ENCODE data around the gene SNX18. TPM values are rescaled to one million over a fixed set of nuclear protein-coding genes. Genes with fewer than 3 reads are reported as not detected.

SNX18 gene
- total RNA-seq, 1 experiment from 2014 or later = 16.0 TPM

GRCh38 chr5:54538156-54538555, 20.6 kb downstream of the SNX18 start:
- H3K9ac ChIP-seq (ENCODE audit: low read length) = no peak overlapping the region
- no peak overlapping the region for H3K4me2 ChIP-seq (ENCODE audit: low read length)
- ATAC-seq = no peak
- BruUV-seq (replicated peaks) = no TSS peak
- intact Hi-C loops (cut with micrococcal nuclease) = no loop called here
- ChIA-PET RAD21 (ENCODE audit: low non-redundant PET in 1 of 2, low total read pairs in 2 of 2, uncharacterized antibody in 2 of 2, unreplicated experiment in 2 of 2) (no interaction called here), POLR2A (no interaction called here), CTCF (no interaction called here)
- peaks cover 10% of the 10 kb centered on the region; the same call in 1 of the 2 replicates for H3K79me2 ChIP-seq (ENCODE audit: insufficient read depth, low read length)
- no peaks in the 10 kb centered on the region for H3K27me3 ChIP-seq (ENCODE audit: insufficient read depth, low read length)
- no peak overlapping the region for H3K4me3 ChIP-seq (replicated peaks in 1 of 2; ENCODE audit: low read depth in 1 of 2, low read length in 2 of 2)
- no peak overlapping the region for H2AFZ ChIP-seq (ENCODE audit: low read depth, low read length, poor library complexity, severe bottlenecking)
- no peaks in the 10 kb centered on the region for H3K36me3 ChIP-seq (ENCODE audit: control insufficient read depth in 1 of 2, insufficient read depth in 2 of 2, low read length in 2 of 2)
- DNase-seq (ENCODE audit: low read depth, low spot score) = no peak
- H3K4me1 ChIP-seq (ENCODE audit: control insufficient read depth in 1 of 2, insufficient read depth in 2 of 2, low read length in 2 of 2) = no peaks in the 10 kb centered on the region; a peak in 1 of 4 replicates
- no peak for TF ChIP-seq CTCF (IDR thresholded peaks at IDR 0.05 in 2 of 3, conservative IDR thresholded peaks at IDR 0.05 in 1 of 3; ENCODE audit: borderline replicate concordance in 1 of 3, insufficient read depth in 1 of 3, low read depth in 2 of 3, low read length in 2 of 3)
- no peak for TF ChIP-seq RAD21 (IDR thresholded peaks at IDR 0.05; ENCODE audit: low read depth)
- TF ChIP-seq ATF3 (IDR thresholded peaks at IDR 0.05) = no peak
- TF ChIP-seq SP1 (IDR thresholded peaks at IDR 0.05; ENCODE audit: low read depth) = no peak
- no peak for TF ChIP-seq TCF7L2 (IDR thresholded peaks at IDR 0.05; ENCODE audit: borderline replicate concordance, extremely low read depth, insufficient read depth, insufficient read length)
- TF ChIP-seq POLR2A (IDR thresholded peaks at IDR 0.05; ENCODE audit: borderline replicate concordance, extremely low read depth, insufficient read depth, insufficient read length) = no peak
- no peak for TF ChIP-seq POLR2AphosphoS5 (IDR thresholded peaks at IDR 0.05; ENCODE audit: low read depth, low read length)
- TF ChIP-seq CBX3 (IDR thresholded peaks at IDR 0.05; ENCODE audit: low read depth) = no peak
- TF ChIP-seq EZH2phosphoT487 (IDR thresholded peaks at IDR 0.05; ENCODE audit: borderline replicate concordance) = no peak
- TF ChIP-seq YY1 (IDR thresholded peaks at IDR 0.05; ENCODE audit: extremely low read depth, insufficient replicate concordance, low read depth, low read length) = no peak
- no peak for TF ChIP-seq MAX (IDR thresholded peaks at IDR 0.05)
- no peak for TF ChIP-seq SIN3A (IDR thresholded peaks at IDR 0.05; ENCODE audit: low read depth)
- TF ChIP-seq EGR1 (IDR thresholded peaks at IDR 0.05; ENCODE audit: low read depth) = no peak
- no peak for TF ChIP-seq EZH2 (IDR thresholded peaks at IDR 0.05)
- TF ChIP-seq ELF1 (IDR thresholded peaks at IDR 0.05; ENCODE audit: borderline replicate concordance, low read depth) = no peak
- no peak for TF ChIP-seq JUND (IDR thresholded peaks at IDR 0.05)
- TF ChIP-seq ZBTB33 (IDR thresholded peaks at IDR 0.05; ENCODE audit: extremely low read depth, insufficient replicate concordance, low read length) = no peak
- TF ChIP-seq ZNF274 (IDR thresholded peaks at IDR 0.05; ENCODE audit: low read depth, low read length) = no peak
- H3K9me3 ChIP-seq (ENCODE audit: control insufficient read depth in 1 of 2, insufficient read depth in 1 of 2, low read depth in 1 of 2, low read length in 2 of 2) = no peaks in the 10 kb centered on the region
- no peaks in the 10 kb centered on the region for H3K9me2 ChIP-seq (ENCODE audit: insufficient read depth)
- no peak overlapping the region for H3K27ac ChIP-seq (ENCODE audit: low read depth, low read length)
- H4K20me1 ChIP-seq (ENCODE audit: insufficient read depth) = no peaks in the 10 kb centered on the region
